Stimulated activated CD8-positive, alpha-beta memory T cell treated with anti-CD3 and anti-CD28 coated beads, Interleukin-15, amount 100 ng/mL, for 4 hours (primary cell): ENCODE results near the gene HES2.
"Not testable (repeated sequence)": the region's sequence is repeated elsewhere in the genome, so short reads cannot be mapped to it uniquely, and the experiment has no call there.

Source experiments
- DNase-seq, 2 donors: peaks; one replicate each; pipeline ENCODE4 v3.0.0-alpha.2; 2020; ENCODE audit warnings: low read depth in 2 of 2

The HES2 gene

DNA sequence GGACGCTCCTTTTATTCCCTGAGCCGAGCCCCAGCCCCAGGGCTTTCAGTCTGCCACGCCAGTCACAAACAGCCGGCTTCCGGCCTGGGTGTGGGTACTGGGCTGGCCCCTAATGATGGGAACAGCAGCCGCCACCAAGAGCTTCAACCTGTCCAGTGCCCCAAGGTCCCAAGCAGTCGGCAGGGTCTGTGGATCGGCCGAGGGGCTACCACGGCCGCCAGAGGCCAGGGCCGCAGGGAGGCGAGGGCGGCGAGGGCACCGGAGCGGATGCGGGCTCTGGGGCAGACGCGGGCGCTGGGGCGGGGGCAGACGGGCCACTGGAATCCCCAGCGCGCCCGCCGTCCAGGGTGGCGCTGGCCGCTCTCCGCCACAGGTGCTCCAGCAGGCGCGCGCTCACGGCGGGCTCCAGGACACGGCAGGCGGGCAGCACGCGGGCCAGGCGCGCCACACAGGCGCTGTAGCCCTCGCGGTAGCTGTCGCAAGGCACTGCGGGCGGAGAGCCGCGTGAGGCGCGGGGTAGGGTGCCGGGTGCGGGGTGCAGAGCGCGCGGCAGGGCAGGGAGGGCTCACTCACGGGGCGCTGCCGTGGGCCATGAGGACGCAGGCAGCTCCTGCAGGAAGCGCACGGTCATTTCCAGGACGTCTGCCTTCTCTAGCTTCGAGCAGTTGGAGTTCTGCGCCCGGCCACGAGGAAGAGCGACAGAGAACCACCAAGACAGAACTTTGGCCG, 887 bp downstream of the HES2 start:
- DNase-seq: no peak

DNA sequence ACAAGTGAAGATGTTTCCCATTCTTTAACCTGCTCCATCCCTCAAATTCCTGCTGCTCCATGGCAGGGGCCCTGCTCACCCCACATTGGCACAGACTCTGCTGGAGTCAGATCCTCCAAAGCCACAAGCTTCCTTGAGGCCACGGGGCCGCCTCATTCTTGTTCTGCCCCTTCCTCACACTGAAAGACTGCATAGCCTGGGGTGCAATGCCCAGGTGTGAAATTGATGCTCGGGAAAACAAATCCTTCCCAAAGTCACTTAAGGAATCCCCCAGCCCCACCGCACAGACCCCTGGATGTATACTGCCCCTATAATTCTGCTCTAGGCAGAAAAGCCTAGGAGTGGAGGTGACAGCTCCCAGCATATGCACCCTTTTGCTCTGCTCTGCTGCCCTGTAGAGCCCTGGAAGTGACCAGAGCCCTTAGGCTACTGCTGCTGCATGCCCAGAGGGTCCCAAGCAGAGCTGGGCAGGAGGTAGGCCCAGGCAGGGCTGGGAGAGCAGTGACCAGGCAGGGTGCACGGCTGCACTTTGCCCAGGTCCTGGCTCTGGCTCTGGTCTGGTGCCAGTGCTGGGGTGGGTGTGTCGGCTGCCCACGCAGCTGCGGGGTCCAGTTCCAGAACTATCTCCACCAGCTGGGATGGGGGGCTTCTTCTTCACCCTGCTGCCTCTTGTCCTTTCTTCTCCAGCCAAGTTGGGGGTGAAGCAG, 1.6 kb downstream of the HES2 start:
- DNase-seq: no peak

DNA sequence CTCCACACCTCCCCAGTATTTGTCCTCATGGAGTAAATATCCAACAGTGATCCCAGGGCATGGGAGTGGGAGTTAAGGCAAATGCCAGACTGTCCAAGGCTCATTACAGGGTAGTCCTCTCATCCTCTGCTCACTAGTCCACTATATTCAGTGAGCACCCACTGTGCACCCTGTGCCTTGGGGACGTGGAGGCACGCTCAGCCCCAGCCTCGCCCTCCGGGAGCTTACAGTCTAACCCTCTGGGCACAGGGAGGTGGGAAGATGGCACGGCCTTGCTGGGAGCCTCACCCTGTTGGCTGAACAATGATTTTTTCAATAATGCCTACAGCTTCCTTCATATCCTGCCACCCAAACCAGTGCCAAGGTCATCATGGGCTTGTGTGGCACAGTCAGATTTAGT, 2.8 kb downstream of the HES2 start:
- no peak for DNase-seq

DNA sequence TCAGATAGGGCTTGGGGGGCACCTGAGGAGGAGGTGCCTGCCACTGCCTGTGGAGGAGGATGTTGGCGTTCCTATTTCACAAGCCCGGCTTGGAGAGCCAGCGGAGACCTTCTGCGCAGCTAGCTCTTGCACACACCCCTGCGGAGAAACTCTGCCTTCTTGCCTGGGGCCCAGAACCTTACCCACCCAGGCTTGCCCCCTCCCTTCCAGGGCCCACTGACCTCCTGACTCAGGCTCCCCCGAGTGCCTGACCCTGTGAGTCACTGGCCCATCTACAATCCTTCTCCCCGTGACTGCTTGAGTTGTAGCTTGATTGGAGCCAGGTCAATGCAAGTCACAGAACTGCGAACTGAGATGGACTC, 3.4 kb downstream of the HES2 start:
- DNase-seq: no peak

DNA sequence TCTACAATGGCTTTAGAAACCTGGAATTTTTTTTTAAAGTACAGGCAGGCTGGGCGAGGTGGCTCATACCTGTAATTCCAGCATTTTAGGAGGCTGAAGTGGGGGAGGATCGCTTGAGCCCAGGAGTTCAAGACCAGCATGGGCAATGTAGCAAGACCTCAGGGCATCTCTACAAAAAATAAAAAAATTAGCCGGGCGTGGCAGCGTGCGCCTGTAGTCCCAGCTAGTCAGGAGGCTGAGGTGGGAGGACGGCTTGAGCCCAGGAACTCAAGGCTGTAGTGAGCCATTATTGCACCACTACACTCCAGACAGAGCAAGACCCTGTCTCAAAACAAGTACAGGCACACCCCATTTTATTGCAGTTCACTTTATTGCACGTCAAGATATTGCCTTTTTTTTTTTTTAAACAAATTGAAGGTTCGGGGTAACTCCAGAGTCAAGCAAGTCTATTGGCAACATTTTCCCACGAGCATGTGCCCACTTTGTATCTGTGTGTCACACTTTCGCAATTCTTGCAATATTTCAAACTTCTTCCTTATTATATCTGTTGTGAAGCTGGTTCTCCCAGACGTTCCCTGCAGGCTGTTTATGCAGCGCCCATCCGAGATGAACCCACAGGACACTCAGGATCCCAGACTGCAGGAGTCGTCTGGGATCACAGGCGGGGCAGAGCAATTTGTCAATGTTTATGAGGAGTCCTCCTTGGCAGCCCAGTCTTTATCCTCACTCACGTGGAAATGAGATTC, 4.7 kb downstream of the HES2 start:
- no peak for DNase-seq

DNA sequence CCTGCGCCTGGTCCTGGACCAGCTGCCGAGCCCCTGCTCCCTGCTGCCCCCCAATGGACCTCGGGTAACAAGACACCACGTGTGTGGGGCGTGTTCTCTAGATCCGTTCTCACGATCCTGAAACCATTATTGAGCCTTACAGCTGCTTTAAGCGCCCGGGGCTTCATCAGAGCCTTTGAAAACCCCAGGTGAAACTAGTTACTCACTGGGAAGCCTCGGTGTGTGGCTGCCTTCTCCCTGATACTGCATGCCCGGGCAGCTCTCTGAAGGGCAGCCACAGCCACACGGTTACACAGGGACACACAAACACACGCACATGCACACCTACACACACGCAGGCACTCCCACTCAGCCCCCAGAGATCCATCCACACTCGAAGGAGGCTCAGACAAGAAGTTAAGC, 5.3 kb downstream of the HES2 start:
- no peak for DNase-seq

DNA sequence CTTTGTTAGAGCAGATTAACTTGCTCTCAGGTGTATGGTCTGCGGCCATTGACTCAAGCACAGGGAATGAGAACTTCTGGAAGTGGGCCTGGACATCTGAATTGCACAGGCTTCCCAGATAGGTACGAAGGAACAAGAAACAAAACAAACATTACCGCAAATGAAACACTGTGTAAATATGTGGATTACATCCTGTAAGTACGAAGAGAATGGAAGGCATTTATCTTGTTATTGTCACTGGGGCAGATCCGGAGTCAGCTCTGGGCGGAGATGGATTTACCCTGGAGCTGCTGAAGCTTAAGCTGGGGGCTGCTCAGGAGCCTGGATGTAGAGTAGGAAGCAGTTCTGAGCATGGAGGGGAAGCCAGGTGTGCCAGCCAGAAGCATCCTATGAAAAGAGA, 6.8 kb downstream of the HES2 start:
- no peak for DNase-seq

DNA sequence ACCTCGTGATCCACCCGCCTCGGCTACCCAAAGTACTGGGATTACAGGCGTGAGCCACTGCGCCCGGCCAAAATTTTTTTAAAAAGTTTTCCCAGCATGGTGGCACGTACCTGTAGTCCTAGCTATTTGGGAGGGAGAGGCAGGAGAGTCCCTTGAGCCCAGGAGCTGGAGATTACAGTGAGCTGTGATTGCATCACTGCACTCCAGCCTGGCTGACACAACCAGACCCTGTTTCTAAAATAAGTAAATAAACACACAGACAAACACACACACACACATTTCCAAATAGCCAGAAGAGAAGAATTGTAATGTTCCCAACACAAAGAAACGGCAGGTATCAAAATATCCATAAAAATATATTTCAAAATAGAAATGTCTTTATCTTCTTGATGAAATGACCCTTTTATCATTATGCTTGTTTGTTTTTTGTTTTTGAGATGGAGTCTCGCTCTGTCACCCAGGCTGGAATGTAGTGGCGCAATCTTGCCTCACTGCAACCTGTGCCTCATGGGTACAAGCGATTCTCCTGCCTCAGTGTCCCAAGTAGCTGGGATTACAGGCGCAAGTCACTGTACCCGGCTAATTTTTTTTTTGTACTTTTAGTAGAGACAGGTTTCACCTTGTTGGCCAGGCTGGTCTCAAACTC, 9.3 kb downstream of the HES2 start:
- no peak for DNase-seq

DNA sequence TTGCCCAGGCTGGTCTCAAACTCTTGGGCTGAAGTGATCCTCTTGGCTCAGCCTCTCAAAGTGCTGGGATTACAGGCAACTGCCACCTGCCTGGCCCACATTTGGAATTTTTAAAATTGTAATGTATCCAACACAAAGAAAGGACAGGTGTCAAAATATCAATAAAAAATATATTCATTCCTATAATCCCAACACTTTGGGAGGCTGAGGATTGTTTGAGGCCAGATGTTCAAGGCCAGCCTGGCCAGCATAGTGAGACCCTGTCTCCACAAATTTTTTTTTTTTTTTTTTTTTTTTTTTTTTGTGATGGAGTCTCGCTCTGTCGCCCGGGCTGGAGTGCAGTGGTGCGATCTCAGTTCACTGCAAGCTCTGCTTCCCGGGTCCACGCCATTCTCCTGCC, 10.0 kb downstream of the HES2 start:
- DNase-seq: no peak

DNA sequence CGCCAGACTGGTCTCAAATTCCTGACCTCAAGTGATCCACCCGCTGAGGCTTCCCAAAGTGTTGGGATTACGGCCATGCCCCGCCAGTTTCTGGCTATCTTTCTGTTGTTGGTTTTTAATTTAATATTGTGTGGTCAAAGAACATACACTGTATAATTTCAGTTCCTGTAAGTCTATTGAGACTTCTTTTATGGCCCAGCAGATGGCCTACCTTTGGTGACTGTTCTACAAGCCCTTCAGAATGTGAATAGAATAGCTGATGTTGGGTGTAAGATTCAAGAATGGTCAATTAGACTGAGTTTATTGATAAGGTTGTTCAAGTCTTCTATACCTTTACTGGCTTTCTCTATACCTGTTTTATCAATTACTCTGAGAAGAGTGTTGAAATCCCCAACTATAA, 10.7 kb downstream of the HES2 start:
- no peak for DNase-seq

DNA sequence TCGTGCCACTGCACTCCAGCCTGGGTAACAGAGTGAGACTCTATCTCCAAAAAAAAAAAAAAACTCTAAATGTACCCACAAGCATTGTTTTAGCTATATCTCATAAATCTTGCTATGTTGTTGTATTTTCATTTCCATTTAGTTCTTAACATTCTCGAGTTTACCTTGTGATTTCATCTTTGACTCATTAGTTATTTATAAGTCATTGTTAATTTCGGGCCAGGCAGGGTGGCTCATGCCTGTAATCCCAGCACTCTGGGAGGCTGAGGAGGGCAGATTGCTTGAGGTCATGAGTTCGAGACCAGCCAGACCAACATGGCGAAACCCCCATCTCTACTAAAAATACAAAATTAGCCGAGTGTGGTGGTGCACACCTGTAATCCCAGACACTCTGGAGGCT, 11.7 kb downstream of the HES2 start:
- no peak for DNase-seq

DNA sequence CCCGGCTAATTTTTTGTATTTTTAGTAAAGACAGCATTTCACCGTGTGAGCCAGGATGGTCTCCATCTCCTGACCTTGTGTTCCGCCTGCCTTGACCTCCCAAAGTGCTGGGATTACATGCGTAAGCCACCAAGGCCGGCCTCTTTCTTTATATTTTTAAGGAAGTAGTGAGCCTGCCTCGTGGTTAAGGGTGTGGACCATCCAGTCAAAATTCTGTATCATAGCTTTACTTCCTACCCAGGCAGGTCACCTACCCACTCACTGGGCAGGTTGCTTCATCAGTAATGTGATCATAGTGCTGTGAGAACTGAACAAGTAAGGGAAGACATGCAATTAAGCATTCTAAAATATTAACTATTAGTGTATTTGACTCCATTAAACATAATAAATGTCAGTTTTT, 18.0 kb downstream of the HES2 start:
- DNase-seq: no peak

DNA sequence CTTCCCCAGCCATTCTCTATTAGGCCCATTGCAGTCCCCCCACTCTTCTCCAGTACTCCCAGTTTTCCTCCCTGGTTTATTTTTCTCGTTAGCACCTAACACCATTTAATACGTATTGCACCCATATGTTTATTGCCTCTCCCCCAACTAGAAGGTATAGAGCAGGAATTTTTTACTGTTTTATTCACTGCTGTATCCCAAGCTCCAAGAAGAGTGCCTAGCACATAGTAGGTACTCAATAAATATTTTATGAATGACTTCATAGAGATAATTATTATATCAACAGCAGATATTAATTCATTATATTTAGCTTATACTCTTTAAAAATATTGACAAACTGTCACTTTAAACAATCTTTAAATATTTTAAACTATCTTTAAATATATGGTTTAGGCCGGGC, 20.4 kb downstream of the HES2 start:
- DNase-seq: no peak

DNA sequence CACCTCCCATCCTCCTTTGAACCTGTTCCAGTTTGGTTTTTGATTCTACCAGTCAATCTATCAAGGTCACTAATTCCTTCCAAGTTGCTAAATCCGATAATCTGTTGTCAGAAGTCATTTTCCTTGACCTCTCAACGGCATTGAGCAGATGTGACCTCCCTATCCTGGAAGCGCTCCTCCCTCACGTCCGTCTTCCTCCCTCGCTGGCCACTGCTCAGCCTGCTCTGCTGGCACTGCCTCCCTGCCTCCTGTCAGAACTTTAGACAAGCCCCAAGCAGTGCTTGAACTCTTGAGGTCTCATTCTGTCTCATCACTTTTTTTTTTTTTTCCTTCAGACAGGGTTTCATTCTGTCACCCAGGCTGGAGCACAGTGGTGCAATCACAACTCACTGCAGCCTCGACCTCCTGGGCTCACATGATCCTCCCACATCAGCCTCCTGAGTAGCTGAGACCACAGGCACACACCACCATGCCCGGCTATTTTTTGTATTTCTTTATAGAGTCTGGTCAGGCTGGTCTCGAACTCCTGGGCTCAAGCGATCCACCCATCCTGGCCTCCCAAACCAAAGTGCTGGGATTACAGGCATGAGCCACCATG, 21.8 kb downstream of the HES2 start:
- no peak for DNase-seq

DNA sequence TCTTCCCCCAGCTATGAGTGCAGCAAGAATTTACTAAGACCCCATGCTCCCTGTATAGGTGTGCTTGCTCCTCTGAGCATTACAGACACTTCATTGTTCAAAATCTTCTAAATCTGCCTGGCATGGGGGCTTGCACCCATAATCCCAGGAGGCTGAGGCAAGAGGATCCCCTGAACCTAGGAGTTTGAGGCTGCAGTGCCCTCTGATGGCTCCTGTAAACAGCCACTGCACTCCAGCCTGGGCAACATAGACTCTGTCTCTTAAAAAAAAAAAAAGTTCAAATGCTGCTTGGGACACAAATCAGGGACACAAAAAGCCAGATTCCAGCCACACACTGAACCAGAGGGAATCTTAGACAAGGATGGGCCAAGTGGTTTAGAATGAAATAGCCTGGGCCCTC, 22.7 kb downstream of the HES2 start:
- DNase-seq: no peak

DNA sequence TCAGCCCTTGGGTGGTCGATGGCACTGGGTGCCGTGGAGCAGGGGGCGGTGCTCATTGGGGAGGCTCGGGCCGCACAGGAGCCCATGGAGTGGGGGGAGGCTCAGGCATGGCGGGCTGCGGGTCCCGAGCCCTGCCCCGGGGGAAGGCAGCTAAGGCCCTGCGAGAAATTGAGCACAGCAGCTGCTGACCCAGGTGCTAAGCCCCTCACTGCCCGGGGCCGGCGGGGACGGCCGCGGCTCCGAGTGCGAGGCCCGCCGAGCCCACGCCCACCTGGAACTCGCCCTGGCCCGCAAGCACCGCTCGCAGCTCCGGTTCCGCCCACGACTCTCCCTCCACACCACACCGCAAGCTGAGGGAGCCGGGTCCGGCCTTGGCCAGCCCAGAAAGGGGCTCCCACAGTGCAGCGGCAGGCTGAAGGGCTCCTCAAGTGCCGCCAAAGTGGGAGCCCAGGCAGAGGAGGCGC, 23.9 kb downstream of the HES2 start:
- DNase-seq: not testable (repeated sequence)

DNA sequence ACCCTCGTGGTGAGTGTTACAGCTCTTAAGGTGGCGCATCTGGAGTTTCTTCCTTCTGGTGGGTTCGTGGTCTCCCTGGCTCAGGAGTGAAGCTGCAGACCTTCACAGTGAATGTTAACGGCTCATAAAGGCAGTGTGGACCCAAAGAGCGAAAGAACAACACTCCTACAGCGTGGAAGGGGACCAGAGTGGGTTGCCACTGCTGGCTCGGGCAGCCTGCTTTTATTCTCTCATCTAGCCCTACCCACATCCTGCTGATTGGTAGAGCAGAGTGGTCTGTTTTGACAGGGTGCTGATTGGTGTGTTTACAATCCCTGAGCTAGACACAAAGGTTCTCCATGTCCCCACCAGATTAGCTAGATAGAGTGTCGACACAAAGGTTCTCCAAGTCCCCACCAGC, 24.6 kb downstream of the HES2 start:
- not testable (repeated sequence) for DNase-seq

DNA sequence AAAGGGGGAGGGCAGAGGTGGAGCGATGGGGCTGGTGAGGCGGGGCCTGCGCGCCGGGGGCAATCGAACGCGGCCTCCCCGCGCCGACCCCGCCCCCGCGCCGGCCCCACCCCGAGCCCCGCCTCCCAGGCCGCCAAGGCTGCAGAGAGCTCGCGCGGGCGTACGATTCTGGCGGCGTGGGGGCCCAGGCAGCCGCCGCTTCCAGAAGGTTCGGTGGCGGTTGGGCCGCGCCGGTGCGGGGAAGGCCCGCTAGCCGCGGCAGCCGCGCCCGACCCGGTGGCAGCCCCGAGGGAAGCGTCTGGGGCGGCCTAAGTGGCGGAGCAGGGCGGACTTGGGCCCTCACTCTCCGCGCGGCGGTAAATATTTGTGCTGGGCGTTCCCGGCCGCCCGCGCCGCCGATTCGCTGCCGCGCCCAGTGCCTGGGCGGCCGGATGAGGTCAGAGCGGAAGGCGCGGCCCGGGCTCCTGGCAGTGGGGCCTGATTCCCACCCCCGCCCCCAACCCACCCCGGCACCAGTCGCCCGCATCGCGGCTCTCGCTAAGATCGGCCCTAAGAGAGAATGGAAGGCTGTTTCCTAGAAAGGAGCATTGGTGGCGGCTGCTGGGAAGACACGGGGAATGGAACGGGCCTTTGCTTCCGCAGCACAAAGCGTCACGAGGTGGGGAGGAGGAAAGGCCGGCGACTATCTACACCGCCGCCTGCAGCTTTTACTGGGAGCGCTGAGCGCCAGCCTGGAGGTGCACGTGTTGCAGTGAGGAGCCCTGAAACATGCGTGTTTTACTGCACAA, 26.1 kb downstream of the HES2 start, which contains the start of gene ACOT7:
Gene ACOT7, minus strand, starts transcription at position 368 of the 788 bp plus-strand sequence. CDS start 368 bp downstream, outside the sequence.
- DNase-seq: peak; percentile 78 to 84

DNA sequence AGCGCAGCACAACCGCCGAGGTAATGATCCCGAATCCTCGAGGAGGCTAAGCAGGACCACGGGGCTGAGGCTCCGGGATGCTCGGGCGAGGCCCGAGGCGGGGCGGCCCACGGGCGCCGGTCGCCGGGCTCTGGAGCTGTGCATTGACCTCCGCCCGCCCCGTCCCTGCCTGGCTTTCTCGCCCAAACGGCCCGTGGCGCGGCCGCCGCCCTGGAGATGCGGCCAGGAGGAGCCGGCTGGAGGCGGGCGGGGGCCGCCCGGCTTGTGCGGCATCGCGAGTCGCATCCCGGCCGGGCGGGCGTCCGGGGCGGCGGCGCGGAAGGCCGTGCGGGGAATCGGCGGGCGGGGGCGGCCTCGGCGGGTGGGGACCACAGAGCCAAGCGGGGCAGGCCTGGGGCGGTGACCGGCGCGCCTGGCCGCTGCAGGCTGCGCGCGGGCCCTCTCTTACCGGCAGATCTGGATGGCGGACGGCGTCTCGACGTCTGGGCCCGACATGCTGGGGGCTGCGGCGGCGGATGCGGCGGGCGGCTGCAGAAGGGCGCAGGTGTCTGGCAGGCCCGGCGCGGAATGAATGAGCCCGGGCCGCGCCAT, 26.8 kb downstream of the HES2 start:
- DNase-seq: no peak

DNA sequence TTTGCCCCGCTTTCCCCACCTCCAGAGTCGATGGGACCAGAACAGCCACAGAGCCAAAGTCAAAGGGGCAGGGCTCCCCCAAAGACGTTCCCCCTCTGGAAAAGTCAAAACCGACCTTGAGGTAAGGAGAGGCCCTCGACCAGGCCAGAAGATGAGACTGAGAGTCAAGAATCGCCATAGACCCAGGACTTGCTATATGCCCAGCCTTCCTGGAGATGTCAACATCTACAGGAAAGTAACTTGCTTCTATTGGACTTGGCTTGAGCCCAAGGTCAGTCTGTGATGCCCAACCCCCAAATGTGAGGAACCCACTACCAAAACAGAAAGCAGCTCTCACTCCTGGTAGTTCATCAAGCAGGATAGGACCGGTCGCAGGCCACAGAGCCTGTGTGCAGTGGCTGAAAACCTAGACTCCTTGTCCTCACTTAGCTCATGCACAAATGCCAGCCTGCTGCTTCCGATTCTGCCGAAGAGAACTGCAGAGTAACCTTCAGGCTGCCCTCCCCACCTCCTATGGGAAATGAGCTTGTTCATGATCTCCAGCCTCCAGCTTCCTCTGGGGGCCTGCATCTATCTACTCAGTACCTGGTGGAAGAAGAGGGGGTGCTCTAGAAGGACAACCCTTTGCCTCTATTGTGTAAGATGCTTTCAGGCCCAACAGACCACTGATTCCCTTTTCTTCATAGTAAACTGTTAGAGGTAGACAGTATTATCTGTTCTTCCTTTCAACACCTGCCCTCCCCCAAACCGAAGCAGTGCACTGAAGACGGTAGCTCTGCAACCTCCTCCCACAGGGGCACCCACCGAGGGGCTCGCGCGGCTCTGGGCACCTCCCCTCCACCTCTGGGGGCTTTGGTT, 27.5 kb downstream of the HES2 start:
- no peak for DNase-seq
